ENCODE data around the gene ZBTB5.
"Not testable (repeated sequence)": the region's sequence is repeated elsewhere in the genome, so short reads cannot be mapped to it uniquely, and the experiment has no call there.

The ZBTB5 gene

DNA sequence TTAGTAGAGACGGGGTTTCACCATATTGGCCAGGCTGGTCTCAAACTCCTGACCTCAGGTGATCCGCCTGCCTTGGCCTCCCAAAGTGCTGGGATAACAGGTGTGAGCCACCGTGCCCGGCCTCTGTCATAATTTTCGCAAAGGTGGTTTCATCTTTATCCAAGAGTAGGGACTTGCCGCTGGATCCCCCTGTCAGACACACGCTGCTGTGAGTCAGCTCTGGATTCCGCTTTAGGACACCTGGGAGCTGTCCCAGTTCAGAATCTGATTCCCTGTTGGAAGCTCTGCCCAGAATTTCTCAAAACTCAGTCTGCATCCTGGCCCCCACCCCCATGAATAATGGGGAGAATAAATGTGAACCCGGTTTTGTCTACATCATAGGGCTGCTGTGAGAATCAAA lies 60.7 kb downstream of the ZBTB5 start:
- DNase-seq = no peak

DNA sequence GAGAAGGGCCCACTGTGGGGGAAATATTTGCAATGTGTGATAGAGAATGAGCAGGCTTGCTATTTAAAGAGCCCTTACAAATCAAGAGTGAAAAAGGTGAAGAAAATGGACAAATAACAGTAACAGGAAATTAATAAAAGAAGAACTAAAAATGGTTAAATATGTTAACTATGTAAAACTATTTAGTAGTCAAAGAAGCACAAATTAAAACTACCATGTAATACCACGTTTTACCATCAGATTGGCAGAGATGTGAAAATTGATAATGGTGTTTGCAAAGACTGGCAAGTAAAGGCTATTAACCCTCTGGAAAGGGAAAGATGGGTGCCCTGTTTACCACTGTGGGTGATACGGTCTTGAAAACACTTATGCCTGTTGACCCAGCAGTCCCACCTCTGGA lies 65.9 kb downstream of the ZBTB5 start:
- no peak for DNase-seq

DNA sequence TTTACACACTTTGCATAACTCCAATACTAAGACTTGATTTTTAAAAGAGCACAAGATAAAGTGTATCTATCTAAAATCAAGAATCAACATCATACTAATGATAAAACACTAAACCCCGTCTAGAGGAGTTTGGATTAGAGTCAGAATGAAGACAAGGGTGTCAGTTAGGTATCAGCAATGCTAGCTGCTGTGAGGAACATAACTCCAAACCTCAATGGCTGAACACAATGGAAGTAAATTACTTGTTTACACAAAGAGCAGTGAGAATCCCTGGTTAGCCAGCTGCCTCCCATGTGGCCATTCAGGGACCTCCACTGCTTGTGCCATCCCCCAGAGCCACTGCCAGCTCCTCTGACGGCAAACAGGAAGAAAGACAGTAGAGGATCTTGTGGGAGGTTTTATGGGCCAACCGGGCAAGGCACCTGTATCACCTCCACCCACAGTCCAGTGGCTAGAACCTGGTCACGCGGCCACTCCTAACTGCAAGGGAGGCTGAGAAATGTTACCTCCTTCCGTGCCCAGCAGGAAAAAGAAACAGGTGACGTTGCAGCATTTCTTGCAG lies 66.7 kb downstream of the ZBTB5 start:
- DNase-seq = no peak

DNA sequence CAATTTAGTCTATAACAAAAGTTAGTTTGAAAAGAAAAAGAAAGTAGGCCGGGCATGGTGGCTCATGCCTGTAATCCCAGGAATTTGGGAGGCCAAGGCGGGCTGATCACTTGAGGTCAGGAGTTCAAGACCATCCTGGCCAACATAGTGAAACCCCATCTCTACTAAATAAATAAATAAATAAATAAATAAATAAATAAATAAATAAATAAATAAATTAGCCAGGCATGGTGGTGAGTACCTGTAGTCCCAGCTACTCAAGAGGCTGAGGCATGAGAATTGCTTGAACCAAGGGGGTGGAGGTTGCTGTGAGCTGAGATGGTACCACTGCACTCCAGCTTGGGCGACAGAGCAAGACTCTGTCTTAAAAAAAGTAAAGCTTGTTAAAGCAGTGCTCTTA lies 67.3 kb downstream of the ZBTB5 start:
- DNase-seq = not testable (repeated sequence)

DNA sequence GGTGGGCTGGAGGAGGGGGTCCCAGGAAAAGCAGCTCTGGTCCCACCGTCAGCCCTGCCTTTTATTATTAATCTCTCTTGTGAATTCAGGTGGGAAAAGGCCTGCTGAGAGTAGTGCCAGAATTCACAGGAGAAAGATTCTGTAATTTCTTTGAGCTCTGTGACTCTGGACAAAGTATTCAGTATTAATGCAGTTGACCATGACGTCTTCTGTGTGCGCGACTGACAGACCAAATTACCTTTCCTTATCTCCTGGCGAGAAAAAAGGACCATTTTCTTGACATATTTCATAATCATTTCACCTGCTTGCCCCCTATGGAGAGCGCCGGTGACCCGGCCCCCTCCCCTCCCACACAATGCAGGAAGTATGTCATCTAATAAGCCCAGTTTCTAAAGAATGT lies 69.6 kb downstream of the ZBTB5 start:
- no peak for DNase-seq

DNA sequence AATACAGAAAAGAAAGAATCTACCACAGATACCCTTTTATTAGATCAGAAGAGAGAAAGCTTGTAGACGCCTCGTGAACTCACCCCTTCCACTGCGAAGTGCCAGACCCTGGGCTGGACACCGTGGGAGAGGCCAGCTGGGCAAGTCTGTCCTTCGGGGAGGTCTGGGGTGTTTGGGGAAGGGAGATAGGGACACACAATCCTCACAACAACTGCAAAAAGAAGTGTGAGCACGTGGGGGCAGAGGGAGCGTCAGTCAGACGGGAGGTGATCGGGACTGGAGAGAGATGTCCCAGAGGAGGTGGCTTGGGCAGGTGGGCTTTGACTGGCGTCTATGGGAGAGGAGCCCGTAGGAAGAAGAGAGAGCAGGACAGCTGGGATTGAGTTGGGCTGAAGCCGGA lies 70.0 kb downstream of the ZBTB5 start:
- no peak for DNase-seq

DNA sequence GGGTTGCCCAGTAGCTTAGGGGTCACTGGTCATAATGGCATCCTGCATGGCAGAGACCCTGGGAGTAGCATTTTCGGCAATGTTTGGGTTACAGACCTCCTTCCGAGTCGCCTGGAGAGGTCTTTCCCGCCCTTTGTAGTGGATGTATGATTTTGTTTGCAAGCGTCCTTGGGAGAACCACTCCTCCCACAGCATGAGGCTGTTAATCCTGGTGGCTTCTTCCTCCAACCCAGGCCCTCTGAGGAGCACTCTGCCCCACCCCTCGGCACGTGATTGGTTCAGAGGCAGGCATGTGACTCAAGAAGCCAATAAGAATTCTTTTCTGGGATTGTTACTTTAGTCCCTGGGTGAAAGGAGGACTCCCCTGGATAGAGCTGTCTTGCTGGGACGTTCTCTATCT lies 73.0 kb downstream of the ZBTB5 start:
- DNase-seq = no peak

DNA sequence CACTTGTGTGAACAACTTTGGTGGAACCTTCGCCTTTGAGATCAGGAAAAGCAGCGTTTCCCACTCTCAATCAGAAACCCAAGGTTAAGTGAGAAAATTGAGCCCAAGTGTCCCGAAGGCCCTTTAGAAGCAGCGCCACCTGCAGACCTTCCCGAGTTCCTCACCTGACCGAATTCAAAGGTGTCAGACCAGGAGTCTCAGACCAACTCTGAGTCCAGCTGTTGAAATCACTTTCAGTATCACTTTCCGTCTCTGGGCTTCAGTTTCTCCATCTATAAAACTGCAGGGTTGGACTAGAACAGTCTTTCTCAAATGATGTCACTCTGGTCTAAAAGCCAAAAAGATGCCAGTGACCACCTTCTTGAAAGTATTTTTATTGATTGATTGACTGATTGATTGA lies 74.5 kb downstream of the ZBTB5 start:
- peak; percentile 23 for DNase-seq
